Keratinocyte (primary cell): ENCODE measurements around the gene ITGA2. TPM values are rescaled to one million over a fixed set of nuclear protein-coding genes. Genes with fewer than 3 reads are reported as not detected.
"Not testable (repeated sequence)": the region's sequence is repeated elsewhere in the genome, so short reads cannot be mapped to it uniquely, and the experiment has no call there.

Experiments used
- DNase-seq: peaks from one replicate; pipeline ENCODE4 v3.0.0-alpha.2; 2011; ENCODE audit warnings: low read depth, missing footprints, low spot score
- FAIRE-seq: peaks from 2 replicates; lab custom pipeline; 2011; peaks lifted over from hg19 to GRCh38; lab: Jason Lieb, UNC
- H2AFZ ChIP-seq: 2 replicates; pipeline ENCODE4 v1.6.0; 2012; ENCODE audit warnings: low read length, control low read depth, inconsistent platforms; ENCODE audit not compliant: control insufficient read depth
- H3K27ac ChIP-seq: 2 replicates; pipeline ENCODE4 v1.5.1; 2011; ENCODE audit warnings: low read length; ENCODE audit not compliant: control insufficient read depth, insufficient read depth
- H3K27me3 ChIP-seq: 3 replicates; pipeline ENCODE4 v1.6.0; 2011; ENCODE audit warnings: low read length; ENCODE audit not compliant: control insufficient read depth, insufficient read depth; ENCODE audit errors: extremely low read depth
- H3K36me3 ChIP-seq, 2 experiments: 2 replicates in 1 of 2; 3 replicates in 1 of 2; pipeline ENCODE4 v1.5.1; 2011; ENCODE audit warnings: low read length in 2 of 2, mild to moderate bottlenecking in 1 of 2; ENCODE audit not compliant: control insufficient read depth in 2 of 2, insufficient read depth in 2 of 2; ENCODE audit errors: extremely low read depth in 1 of 2
- H3K4me1 ChIP-seq: 3 replicates; pipeline ENCODE4 v1.5.1; 2011; ENCODE audit warnings: low read length; ENCODE audit not compliant: control insufficient read depth, insufficient read depth; ENCODE audit errors: extremely low read depth
- H3K4me2 ChIP-seq: 3 replicates; pipeline ENCODE4 v1.6.0; 2011; ENCODE audit warnings: low read depth, low read length; ENCODE audit not compliant: control insufficient read depth, insufficient read depth; ENCODE audit errors: extremely low read depth
- H3K4me3 ChIP-seq, 3 experiments: fragments of 200-600 bp in 1 of 3; sonication (generic) in 1 of 3; 2 replicates in 2 of 3; 3 replicates in 1 of 3; pipeline ENCODE4 v1.5.1; 2011 to 2016; ENCODE audit warnings: low read length in 3 of 3, mild to moderate bottlenecking in 3 of 3, control low read depth in 2 of 3, inconsistent platforms in 1 of 3, low read depth in 1 of 3, mixed read lengths in 1 of 3, mixed run types in 1 of 3, moderate library complexity in 1 of 3; ENCODE audit not compliant: control insufficient read depth in 2 of 3, insufficient read depth in 2 of 3; ENCODE audit errors: extremely low read depth in 1 of 3
- H3K79me2 ChIP-seq: 2 replicates; pipeline ENCODE4 v1.6.0; 2012; ENCODE audit warnings: low read length; ENCODE audit not compliant: control insufficient read depth, insufficient read depth
- H3K9ac ChIP-seq: 3 replicates; pipeline ENCODE4 v1.6.0; 2011; ENCODE audit warnings: low read length; ENCODE audit not compliant: control insufficient read depth, insufficient read depth; ENCODE audit errors: extremely low read depth
- H3K9me1 ChIP-seq: 3 replicates; pipeline ENCODE4 v1.6.0; 2011; ENCODE audit warnings: low read length; ENCODE audit not compliant: control insufficient read depth, insufficient read depth; ENCODE audit errors: extremely low read depth
- H3K9me3 ChIP-seq: 2 replicates; pipeline ENCODE4 v1.5.1; 2012; ENCODE audit warnings: low read depth, low read length; ENCODE audit not compliant: control insufficient read depth
- H4K20me1 ChIP-seq: 3 replicates; pipeline ENCODE4 v1.6.0; 2011; ENCODE audit warnings: low read length; ENCODE audit not compliant: control insufficient read depth, insufficient read depth; ENCODE audit errors: extremely low read depth
- EZH2 ChIP-seq: IDR thresholded peaks from one replicate; pipeline ENCODE4 v1.6.1; 2012; ENCODE audit warnings: inconsistent platforms, mild to moderate bottlenecking, low read length, moderate library complexity
- dilution Hi-C: fragments of 300-500 bp; cut with MboI; formaldehyde crosslinking; loops from one replicate; pipeline ENCODE4 v1.7.0; 2020; ENCODE audit warnings: low sequenced_read_pairs; ENCODE audit not compliant: extremely low pct_ligation_motif_present
- polyA plus RNA-seq, 5 experiments: library from polyadenylated mRNA; depleted of rRNA in 3 of 5; stranded (reverse) in 3 of 5; stranded (forward) in 1 of 5; unstranded in 1 of 5; fragments of >200 nt; gene quantifications; 1 replicate in 1 of 5; 2 replicates in 3 of 5; 3 replicates in 1 of 5; pipeline versions ENCODE4 v1.2.1 to v1.2.3, GENCODE V29; 2011 to 2012; ENCODE audit warnings: missing spikeins in 2 of 5, low read depth in 1 of 5, low replicate concordance in 1 of 5
- TF ChIP-seq, protein P1 (sequence below), 3 experiments: IDR thresholded peaks in 1 of 3; conservative IDR thresholded peaks in 1 of 3; optimal IDR thresholded peaks in 1 of 3; 2 replicates in 2 of 3; 3 replicates in 1 of 3; pipeline versions ENCODE3 to v1.5.1; 2011; ENCODE audit warnings: low read length in 3 of 3, mild to moderate bottlenecking in 3 of 3, moderate library complexity in 2 of 3, control low read depth in 1 of 3, inconsistent platforms in 1 of 3; ENCODE audit not compliant: insufficient read depth in 2 of 3; ENCODE audit errors: extremely low read depth in 1 of 3

Gene ITGA2
- polyA plus RNA-seq, 1 donor (not counting 4 experiments of a cell fraction or from before 2014, with no cell fraction given), result 112 TPM

DNA sequence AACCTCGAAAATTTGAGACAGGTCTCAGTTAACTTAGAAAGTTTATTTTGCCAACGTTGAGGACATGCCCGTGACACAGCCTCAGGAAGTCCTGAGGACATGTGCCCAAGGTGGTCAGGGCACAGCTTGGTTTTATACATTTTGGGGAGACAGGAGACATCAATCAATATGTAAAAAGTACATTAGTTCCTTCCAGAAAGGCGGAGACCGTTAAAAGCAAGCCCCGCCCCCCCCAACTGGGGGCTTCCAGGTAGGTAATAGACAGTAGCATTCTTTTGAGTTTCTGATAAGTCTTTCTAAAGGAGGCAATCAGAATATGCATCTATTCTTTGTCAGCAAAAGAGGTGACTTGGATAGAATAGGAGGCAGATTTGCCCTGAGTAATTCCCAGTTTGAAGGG is 121.0 kb downstream of the ITGA2 start:
- Histone ChIP-seq H3K27me3 (no peaks in the 10 kb centered on the region), H3K79me2 (peaks cover 35% of the 10 kb centered on the region), H4K20me1 (no peaks in the 10 kb centered on the region), H3K9me3 (no peaks in the 10 kb centered on the region), H3K36me3 (peaks cover 1 to 8% of the 10 kb centered on the region in 2 experiments), H3K4me2 (peak overlapping the region; percentile 95), H3K4me3 (peak overlapping the region; percentile 68 to 87 (median 78)), H3K27ac (peak overlapping the region; percentile 70), H3K9me1 (peaks cover 3% of the 10 kb centered on the region), H3K4me1 (peaks cover 6% of the 10 kb centered on the region), H3K9ac (peak overlapping the region; percentile 82), H2AFZ (peak overlapping the region; percentile 92)
- dilution Hi-C loops, result no loop called here
- FAIRE-seq, result no peak
- TF ChIP-seq EZH2, result no peak
- TF ChIP-seq, protein P1, sequence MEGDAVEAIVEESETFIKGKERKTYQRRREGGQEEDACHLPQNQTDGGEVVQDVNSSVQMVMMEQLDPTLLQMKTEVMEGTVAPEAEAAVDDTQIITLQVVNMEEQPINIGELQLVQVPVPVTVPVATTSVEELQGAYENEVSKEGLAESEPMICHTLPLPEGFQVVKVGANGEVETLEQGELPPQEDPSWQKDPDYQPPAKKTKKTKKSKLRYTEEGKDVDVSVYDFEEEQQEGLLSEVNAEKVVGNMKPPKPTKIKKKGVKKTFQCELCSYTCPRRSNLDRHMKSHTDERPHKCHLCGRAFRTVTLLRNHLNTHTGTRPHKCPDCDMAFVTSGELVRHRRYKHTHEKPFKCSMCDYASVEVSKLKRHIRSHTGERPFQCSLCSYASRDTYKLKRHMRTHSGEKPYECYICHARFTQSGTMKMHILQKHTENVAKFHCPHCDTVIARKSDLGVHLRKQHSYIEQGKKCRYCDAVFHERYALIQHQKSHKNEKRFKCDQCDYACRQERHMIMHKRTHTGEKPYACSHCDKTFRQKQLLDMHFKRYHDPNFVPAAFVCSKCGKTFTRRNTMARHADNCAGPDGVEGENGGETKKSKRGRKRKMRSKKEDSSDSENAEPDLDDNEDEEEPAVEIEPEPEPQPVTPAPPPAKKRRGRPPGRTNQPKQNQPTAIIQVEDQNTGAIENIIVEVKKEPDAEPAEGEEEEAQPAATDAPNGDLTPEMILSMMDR (optimal IDR thresholded peaks at IDR 0.05 in 1 of 3, IDR thresholded peaks at IDR 0.05 in 1 of 3, conservative IDR thresholded peaks at IDR 0.05 in 1 of 3; ENCODE audit: extremely low read depth in 1 of 3, insufficient read depth in 2 of 3, low read length in 3 of 3), result no peak
- no peak for DNase-seq

DNA sequence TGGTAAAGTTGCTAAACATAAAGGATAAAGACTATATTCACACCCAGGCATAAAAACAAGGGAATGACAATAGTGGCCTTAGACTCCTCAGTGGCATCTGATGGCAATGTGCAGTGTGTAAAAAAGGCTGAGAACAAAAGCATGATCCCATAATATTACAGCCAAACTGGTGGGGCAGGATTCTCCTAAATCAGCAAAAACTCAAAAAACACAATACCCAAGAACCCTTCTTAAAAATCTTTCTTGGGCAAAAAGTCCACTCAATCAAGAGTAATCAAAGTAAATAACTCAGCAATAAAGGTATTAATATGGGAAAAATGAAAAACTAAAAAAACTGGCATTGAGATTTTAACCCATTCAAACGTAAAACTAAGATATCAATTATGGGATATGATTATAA is 122.0 kb downstream of the ITGA2 start:
- Histone ChIP-seq H3K4me2 (peak overlapping the region; percentile 95), H3K4me1 (peaks cover 6% of the 10 kb centered on the region), H3K27me3 (no peaks in the 10 kb centered on the region), H3K27ac (no peak overlapping the region), H3K79me2 (peaks cover 33% of the 10 kb centered on the region), H4K20me1 (no peaks in the 10 kb centered on the region), H3K4me3 (peak overlapping the region in 2 of 3 experiments; percentile 68 to 87), H3K9me1 (peaks cover 3% of the 10 kb centered on the region), H3K36me3 (peaks cover 1 to 8% of the 10 kb centered on the region in 2 experiments), H3K9ac (no peak overlapping the region), H2AFZ (no peak overlapping the region), H3K9me3 (no peaks in the 10 kb centered on the region)
- no peak for TF ChIP-seq EZH2
- dilution Hi-C loops, result no loop called here
- DNase-seq (no peak), FAIRE-seq (no peak)

DNA sequence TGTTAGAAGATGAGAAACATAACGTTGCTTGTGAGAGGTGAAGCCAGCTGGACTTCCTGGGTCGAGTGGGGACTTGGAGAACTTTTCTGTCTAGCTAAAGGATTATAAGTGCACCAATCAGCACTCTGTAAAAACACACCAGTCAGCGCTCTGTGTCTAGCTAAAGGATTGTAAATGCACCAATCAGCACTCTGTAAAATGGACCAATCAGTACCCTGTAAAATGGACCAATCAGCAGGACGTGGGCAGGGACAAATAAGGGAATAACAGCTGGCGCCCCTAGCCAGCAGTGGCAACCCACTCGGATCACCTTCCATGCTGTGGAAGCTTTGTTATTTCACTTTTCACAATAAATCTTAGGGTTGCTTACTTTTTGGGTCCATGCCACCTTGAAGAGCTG is 123.2 kb downstream of the ITGA2 start:
- H3K9me1 ChIP-seq, H3K4me1 ChIP-seq, H3K27me3 ChIP-seq, H3K9me3 ChIP-seq, H3K4me2 ChIP-seq, H3K4me3 ChIP-seq, H4K20me1 ChIP-seq, H3K9ac ChIP-seq, dilution Hi-C loops, FAIRE-seq, H3K27ac ChIP-seq, H2AFZ ChIP-seq, H3K36me3 ChIP-seq, DNase-seq: not testable (repeated sequence)
- H3K79me2 ChIP-seq, result peaks cover 25% of the 10 kb centered on the region
